Measurements from ENCODE around the gene SP2. TPM values are rescaled to one million over a fixed set of nuclear protein-coding genes. Genes with fewer than 3 reads are reported as not detected.

The SP2 gene
- polyA plus RNA-seq, 2 donors, result 5.4 to 10.7 TPM

DNA sequence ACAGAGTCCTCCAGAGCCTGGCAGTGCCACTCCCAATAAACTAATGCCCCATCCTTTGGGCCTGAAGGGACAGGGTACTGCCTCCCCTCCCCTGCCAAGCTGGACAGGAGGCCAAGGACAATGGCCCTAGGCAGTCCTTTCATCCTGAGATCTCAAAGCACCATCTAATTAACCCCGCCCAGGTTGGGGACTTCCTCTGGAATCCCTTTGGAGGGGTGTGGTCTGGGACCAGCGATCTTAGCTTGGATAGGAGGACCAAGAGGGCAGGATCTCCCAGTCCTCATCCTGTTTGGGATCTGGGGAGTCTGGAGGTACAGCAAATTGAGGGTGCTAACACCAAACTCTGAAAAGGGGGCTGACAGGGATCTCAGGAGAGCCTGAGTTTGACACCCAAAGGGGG, 26.9 kb upstream of the SP2 start:
- no peaks in the 10 kb centered on the region for H3K27me3 ChIP-seq (ENCODE audit: control insufficient read depth in 1 of 2, insufficient read depth in 2 of 2, low read length in 2 of 2)
- WGBS, 2 donors, result 47 to 54% methylated on average over 2 of the region's 2 CpGs
- no peaks in the 10 kb centered on the region for H3K36me3 ChIP-seq (ENCODE audit: control insufficient read depth in 2 of 2, insufficient read depth in 2 of 2, low read length in 1 of 2)
- no peak overlapping the region for H3K4me3 ChIP-seq (ENCODE audit: low read depth in 1 of 2, low read length in 2 of 2)
- H3K9me3 ChIP-seq (ENCODE audit: control insufficient read depth in 2 of 2, insufficient read depth in 1 of 2, low read depth in 1 of 2, low read length in 1 of 2), result no peaks in the 10 kb centered on the region
- peaks cover 5 to 11% of the 10 kb centered on the region in 2 donors for H3K4me1 ChIP-seq (ENCODE audit: control insufficient read depth in 2 of 2, insufficient read depth in 2 of 2, low read length in 1 of 2)
- no peak overlapping the region for H3K27ac ChIP-seq (ENCODE audit: low read depth in 2 of 2, low read length in 1 of 2)

DNA sequence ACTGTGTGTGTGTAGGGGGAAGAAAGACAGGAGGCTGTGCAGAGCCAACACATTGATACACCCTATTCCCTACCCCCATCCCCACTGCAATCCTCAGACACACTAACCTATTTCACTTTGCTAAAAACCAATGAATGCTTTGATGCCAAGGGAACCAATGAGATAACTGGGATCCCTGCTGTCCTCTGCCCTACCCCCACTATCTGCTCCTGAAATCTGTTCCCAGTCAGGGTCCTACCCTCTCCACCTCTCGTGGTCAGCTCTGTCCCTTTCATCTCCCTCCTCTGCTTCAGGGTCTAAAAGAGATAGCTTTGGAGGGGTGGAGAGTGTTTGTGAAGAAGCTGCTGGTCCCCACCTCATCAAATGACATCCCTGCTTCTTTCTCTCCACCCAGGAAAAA, 26.0 kb upstream of the SP2 start:
- Histone ChIP-seq H3K9me3 (ENCODE audit: control insufficient read depth in 2 of 2, insufficient read depth in 1 of 2, low read depth in 1 of 2, low read length in 1 of 2) (no peaks in the 10 kb centered on the region), H3K36me3 (ENCODE audit: control insufficient read depth in 2 of 2, insufficient read depth in 2 of 2, low read length in 1 of 2) (no peaks in the 10 kb centered on the region), H3K27me3 (ENCODE audit: control insufficient read depth in 1 of 2, insufficient read depth in 2 of 2, low read length in 2 of 2) (no peaks in the 10 kb centered on the region), H3K4me3 (ENCODE audit: low read depth in 1 of 2, low read length in 2 of 2) (no peak overlapping the region), H3K27ac (ENCODE audit: low read depth in 2 of 2, low read length in 1 of 2) (no peak overlapping the region), H3K4me1 (ENCODE audit: control insufficient read depth in 2 of 2, insufficient read depth in 2 of 2, low read length in 1 of 2) (peaks cover 5 to 6% of the 10 kb centered on the region in 2 donors)
- WGBS, 2 donors, result 48 to 53% methylated on average over 1 of the region's 1 CpG

DNA sequence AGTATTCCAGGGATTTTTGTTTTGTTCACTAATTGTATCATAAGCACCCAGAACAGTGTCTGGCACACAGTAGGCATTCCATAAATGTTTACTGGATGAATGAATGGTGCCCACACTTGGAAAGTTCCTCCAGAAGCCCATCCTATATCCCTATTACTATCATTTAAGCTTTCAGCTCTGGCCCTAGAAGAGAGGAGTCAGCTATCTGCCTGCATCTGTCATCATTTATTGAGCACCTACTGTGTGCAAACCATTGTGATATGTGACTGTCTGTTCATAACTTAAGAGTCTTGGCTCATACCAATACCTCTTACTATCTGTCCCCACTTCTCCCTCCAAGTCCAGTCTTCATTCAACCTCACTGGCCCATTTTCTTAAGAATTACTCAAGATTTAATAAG, 25.0 kb upstream of the SP2 start:
- no peaks in the 10 kb centered on the region for H3K9me3 ChIP-seq (ENCODE audit: control insufficient read depth in 2 of 2, insufficient read depth in 1 of 2, low read depth in 1 of 2, low read length in 1 of 2)
- peaks cover 5 to 6% of the 10 kb centered on the region in 2 donors for H3K4me1 ChIP-seq (ENCODE audit: control insufficient read depth in 2 of 2, insufficient read depth in 2 of 2, low read length in 1 of 2)
- H3K4me3 ChIP-seq (ENCODE audit: low read depth in 1 of 2, low read length in 2 of 2), result no peak overlapping the region
- no peak overlapping the region for H3K27ac ChIP-seq (ENCODE audit: low read depth in 2 of 2, low read length in 1 of 2)
- no peaks in the 10 kb centered on the region for H3K36me3 ChIP-seq (ENCODE audit: control insufficient read depth in 2 of 2, insufficient read depth in 2 of 2, low read length in 1 of 2)
- no peaks in the 10 kb centered on the region for H3K27me3 ChIP-seq (ENCODE audit: control insufficient read depth in 1 of 2, insufficient read depth in 2 of 2, low read length in 2 of 2)

DNA sequence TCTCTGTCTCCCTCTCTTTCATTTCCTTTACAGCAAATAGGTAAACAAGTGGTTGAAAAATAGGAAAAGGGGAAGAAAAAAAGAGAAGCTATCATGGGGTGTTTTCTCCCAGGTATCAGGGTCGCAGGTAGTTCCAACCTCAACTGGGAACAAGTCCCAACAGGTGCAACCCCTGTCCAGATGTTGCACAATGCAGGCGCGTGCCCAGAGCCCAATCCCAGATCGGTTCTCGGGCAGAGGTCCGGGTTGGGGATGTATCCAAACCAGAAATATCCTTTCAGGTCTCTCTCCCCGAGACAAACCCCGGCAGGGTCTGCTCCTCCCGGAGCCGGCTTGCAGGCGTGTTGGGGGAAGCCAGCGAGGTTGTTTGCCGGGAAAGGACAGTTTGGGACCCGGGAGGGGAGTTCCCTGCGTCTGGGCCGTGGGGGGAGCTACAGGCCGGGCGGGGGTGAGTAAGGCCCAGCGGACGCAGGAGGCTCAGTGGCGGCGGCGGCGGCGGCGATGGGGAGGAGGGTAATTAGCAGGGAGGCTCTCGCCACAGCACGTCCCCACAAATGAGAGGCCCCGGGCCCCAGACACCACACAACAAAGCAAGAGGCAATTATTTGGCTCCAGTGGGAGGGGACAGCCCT, 23.9 kb upstream of the SP2 start:
- H3K27me3 ChIP-seq (ENCODE audit: control insufficient read depth in 1 of 2, insufficient read depth in 2 of 2, low read length in 2 of 2), result no peaks in the 10 kb centered on the region
- WGBS, 2 donors, result 17 to 22% methylated on average over 29 of the region's 29 CpGs

DNA sequence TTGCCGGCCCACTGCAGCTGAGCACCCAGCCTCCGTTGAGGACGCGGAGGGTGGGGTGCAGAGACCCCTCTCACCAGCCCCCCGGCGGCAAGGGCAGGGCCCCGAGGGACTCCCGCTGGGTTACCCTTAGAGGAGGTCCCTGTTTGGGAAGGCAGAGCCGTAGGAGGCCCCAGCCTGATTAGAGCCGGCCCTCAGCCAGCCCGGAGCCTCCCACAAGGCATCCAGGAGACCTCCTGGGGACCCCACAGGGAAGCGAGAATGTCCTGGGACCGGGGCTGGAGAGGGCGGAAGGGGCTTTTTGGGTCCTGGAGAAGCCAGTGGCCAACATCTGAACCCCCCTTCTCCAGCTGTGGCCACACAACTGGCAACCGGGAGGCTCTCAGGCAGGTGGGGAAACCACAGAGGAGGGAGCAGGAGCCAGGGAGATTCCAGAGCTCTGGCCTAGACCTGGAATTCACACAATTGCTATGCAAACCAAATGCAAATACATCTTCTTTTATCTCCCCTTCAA, 23.3 kb upstream of the SP2 start:
- H3K4me1 ChIP-seq (ENCODE audit: control insufficient read depth in 2 of 2, insufficient read depth in 2 of 2, low read length in 1 of 2), result peaks cover 0 to 6% of the 10 kb centered on the region in 2 donors
- H3K36me3 ChIP-seq (ENCODE audit: control insufficient read depth in 2 of 2, insufficient read depth in 2 of 2, low read length in 1 of 2), result no peaks in the 10 kb centered on the region
- H3K27me3 ChIP-seq (ENCODE audit: control insufficient read depth in 1 of 2, insufficient read depth in 2 of 2, low read length in 2 of 2), result no peaks in the 10 kb centered on the region
- WGBS, 2 donors, result 27 to 41% methylated on average over 14 to 15 of the region's 15 CpGs
- H3K4me3 ChIP-seq (ENCODE audit: low read depth in 1 of 2, low read length in 2 of 2), result no peak overlapping the region
- H3K9me3 ChIP-seq (ENCODE audit: control insufficient read depth in 2 of 2, insufficient read depth in 1 of 2, low read depth in 1 of 2, low read length in 1 of 2), result no peaks in the 10 kb centered on the region
- no peak overlapping the region for H3K27ac ChIP-seq (ENCODE audit: low read depth in 2 of 2, low read length in 1 of 2)

More for the DNA sequence above, 23.9 kb upstream of the SP2 start:
- Histone ChIP-seq H3K36me3 (ENCODE audit: control insufficient read depth in 2 of 2, insufficient read depth in 2 of 2, low read length in 1 of 2) (no peaks in the 10 kb centered on the region), H3K9me3 (ENCODE audit: control insufficient read depth in 2 of 2, insufficient read depth in 1 of 2, low read depth in 1 of 2, low read length in 1 of 2) (no peaks in the 10 kb centered on the region), H3K4me3 (ENCODE audit: low read depth in 1 of 2, low read length in 2 of 2) (no peak overlapping the region), H3K4me1 (ENCODE audit: control insufficient read depth in 2 of 2, insufficient read depth in 2 of 2, low read length in 1 of 2) (peaks cover 0 to 6% of the 10 kb centered on the region in 2 donors), H3K27ac (ENCODE audit: low read depth in 2 of 2, low read length in 1 of 2) (no peak overlapping the region)

DNA sequence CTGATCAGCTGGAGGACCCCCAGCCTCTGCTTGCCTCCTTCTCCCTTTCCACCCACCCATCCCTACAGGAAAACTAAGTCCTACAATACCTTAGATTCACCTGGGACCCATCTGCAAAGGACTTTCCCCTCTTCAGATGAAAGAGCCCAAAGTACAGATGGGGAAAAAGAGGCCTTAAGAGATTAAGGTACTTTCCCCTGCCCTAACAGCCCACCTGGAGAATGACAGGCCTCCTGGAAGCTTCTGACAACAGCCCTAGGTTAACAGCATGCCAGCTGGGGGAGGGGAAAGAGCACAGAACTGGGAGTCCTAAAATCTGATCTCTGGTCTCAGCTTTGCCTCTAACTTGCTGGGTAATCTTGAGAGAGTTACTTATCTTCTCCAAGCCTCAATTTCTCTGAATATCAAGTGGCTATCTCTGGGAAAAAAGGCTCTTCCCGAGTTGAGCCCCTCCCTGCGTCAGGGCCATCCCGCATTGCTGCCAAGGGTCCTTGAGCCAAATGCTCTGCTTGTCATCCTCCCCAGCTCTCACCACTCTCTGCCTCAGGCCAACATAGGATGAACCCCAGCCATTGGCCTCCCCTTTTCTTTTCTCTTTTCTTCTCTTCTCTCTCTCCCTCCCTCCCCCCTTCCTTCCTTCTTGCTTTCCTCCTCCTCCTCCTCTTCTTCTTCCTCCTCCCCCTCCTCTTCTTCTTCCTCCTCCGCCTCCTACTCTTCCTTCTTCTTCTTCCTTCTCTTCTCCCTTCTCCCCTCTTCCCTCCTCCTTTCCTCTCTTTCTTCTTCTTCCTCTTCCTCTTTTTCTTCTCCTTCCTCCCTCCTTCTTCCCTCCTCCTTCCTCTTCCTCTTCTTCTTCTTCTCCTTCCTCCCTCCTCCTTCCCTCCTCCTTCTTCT, 22.6 kb upstream of the SP2 start:
- Histone ChIP-seq H3K27me3 (ENCODE audit: control insufficient read depth in 1 of 2, insufficient read depth in 2 of 2, low read length in 2 of 2) (no peaks in the 10 kb centered on the region), H3K36me3 (ENCODE audit: control insufficient read depth in 2 of 2, insufficient read depth in 2 of 2, low read length in 1 of 2) (no peaks in the 10 kb centered on the region), H3K9me3 (ENCODE audit: control insufficient read depth in 2 of 2, insufficient read depth in 1 of 2, low read depth in 1 of 2, low read length in 1 of 2) (no peaks in the 10 kb centered on the region), H3K4me1 (ENCODE audit: control insufficient read depth in 2 of 2, insufficient read depth in 2 of 2, low read length in 1 of 2) (peaks cover 0 to 6% of the 10 kb centered on the region in 2 donors), H3K4me3 (ENCODE audit: low read depth in 1 of 2, low read length in 2 of 2) (no peak overlapping the region), H3K27ac (ENCODE audit: low read depth in 2 of 2, low read length in 1 of 2) (no peak overlapping the region)
- 68% methylated on average over 4 of the region's 4 CpGs for WGBS, 2 donors

DNA sequence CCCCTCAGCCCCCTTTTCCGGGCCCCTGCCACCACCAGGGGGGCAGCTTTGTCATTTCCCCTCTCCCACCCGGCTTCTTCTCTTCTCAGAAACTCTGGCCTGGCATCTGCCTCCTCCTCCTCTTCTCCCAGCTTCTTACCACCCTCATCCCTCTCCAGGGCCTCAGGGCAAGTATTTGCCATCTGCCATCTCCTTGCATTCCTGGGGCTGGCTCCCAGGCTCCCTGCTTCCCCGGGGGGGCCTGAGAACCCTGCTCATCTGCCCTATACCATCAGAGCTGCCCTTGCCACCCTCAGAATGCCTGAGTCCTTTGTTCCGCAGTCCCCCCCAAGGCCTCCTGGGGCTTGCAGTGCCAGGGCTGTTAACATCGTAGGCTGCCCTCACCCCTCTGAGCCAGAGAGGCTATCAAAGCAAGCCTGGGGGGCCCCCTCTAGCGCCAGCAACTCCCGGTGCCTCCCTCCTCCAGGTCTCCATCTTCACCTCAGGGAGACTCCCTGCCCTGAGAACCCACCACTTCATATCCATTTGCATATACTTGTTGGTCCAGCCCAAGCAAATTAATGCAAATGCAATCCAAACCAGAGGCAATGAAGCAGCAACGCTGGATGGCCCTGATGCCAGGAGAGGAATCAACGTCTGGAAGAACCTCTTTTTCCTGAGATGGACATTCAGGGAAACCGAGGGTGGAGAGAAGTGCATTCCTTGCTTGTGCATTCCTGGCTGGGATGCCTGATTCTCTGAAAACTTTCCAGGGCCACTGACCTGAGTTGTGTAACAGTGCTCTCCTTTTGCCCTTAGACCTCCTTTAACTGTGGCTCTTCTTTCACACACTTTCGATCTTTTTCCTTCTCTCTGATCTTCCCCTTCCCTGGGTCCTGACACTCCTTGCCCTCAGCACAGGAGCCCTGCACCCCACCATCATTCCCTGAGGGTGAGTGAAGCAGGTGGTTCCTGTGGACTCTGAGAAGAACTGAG, 20.7 kb upstream of the SP2 start:
- Histone ChIP-seq H3K27me3 (ENCODE audit: control insufficient read depth in 1 of 2, insufficient read depth in 2 of 2, low read length in 2 of 2) (no peaks in the 10 kb centered on the region), H3K27ac (ENCODE audit: low read depth in 2 of 2, low read length in 1 of 2) (no peak overlapping the region), H3K36me3 (ENCODE audit: control insufficient read depth in 2 of 2, insufficient read depth in 2 of 2, low read length in 1 of 2) (no peaks in the 10 kb centered on the region), H3K4me1 (ENCODE audit: control insufficient read depth in 2 of 2, insufficient read depth in 2 of 2, low read length in 1 of 2) (peaks cover 0 to 6% of the 10 kb centered on the region in 2 donors), H3K4me3 (ENCODE audit: low read depth in 1 of 2, low read length in 2 of 2) (no peak overlapping the region), H3K9me3 (ENCODE audit: control insufficient read depth in 2 of 2, insufficient read depth in 1 of 2, low read depth in 1 of 2, low read length in 1 of 2) (no peaks in the 10 kb centered on the region)
- WGBS, 2 donors, result 53 to 61% methylated on average over 11 of the region's 11 CpGs

DNA sequence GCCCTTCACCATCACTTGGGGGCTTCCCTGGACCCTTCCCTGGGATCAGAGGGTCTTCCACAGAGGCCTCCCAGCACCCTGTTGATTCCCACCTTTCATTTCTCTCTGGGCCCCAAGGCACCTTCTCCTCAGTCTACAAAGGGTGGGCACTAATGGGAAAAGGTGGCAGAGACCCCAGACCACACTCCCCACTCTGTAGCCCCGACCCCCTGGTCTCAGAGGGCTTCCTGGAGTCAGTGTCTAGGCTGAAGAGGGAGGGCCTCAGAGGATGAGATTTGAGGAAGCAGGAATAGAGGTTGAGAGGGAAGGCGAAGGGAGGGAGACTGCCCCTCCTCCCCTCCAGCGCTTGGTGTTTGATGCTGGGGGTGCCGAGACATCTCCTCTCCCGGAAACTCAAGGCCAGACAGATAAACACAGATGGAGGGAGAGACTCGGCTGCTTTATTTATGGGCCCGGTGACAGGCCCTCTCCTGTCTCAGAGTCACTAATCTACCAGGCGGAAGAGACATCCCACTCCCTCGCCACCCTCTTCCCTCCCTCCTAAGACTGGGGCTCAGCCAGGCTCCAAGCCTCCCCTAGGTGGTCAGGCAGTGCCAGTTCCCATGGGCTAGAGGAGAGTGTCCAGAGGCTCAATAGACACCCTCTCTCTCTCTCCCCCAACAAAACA, 18.5 kb upstream of the SP2 start:
- no peaks in the 10 kb centered on the region for H3K27me3 ChIP-seq (ENCODE audit: control insufficient read depth in 1 of 2, insufficient read depth in 2 of 2, low read length in 2 of 2)
- no peaks in the 10 kb centered on the region for H3K36me3 ChIP-seq (ENCODE audit: control insufficient read depth in 2 of 2, insufficient read depth in 2 of 2, low read length in 1 of 2)
- 61% methylated on average over 9 of the region's 9 CpGs for WGBS, 2 donors
- no peaks in the 10 kb centered on the region for H3K9me3 ChIP-seq (ENCODE audit: control insufficient read depth in 2 of 2, insufficient read depth in 1 of 2, low read depth in 1 of 2, low read length in 1 of 2)
- no peak overlapping the region for H3K4me3 ChIP-seq (ENCODE audit: low read depth in 1 of 2, low read length in 2 of 2)
- peaks cover 0 to 5% of the 10 kb centered on the region in 2 donors for H3K4me1 ChIP-seq (ENCODE audit: control insufficient read depth in 2 of 2, insufficient read depth in 2 of 2, low read length in 1 of 2)
- no peak overlapping the region for H3K27ac ChIP-seq (ENCODE audit: low read depth in 2 of 2, low read length in 1 of 2)

Data from esophagus (tissue), 2 donors.